ENCODE data around the gene MIB2. TPM values are rescaled to one million over a fixed set of nuclear protein-coding genes. Genes with fewer than 3 reads are reported as not detected.
"Not testable (repeated sequence)": the region's sequence is repeated elsewhere in the genome, so short reads cannot be mapped to it uniquely, and the experiment has no call there.

Gene MIB2
- 65.1 TPM for total RNA-seq

DNA sequence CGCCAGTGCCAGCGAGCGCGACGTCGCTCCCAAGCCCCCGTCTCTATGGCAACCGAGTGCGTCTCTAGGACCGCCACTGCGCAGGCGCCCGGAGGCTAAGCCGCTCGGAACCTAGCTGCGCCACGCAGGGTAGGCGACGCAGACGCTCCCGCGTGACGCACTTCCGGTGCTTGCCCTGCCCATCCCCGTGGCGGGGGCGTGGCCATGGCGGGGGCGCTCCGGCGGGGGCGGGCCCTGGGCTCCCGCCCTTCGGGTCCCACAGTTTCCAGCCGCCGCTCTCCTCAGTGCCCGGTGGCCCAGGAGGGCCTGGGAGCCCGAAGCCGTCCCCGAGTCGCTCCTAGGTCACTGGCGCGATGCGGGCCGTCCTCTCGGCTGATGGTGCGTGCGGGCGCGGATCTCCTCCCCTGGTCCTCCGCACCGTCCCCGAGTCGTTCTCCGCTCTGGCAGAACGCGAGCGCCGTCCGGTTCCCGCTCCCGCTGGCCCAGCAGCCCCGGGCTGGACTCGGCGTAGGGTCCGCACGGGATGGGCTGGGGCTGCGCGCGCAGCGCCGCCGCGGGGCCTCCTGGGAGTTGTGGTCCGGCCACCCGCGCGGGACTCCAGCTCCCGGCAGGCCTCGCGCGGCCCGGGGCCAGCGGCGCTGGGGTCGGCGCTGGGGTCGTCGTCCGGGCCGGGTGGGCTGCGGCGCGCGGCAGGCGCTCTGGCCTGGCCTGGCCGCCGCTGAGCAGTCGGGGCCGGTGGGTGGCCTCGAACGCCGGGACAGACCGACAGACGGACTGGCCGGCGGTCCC lies at the start of gene MIB2:
Gene MIB2, plus strand, starts transcription at position 245 of the 789 bp plus-strand sequence. CDS start 7,953 bp downstream, outside the sequence.
- ATAC-seq (peak; percentile 87), DNase-seq (ENCODE audit: low spot score) (peak; percentile 98)

DNA sequence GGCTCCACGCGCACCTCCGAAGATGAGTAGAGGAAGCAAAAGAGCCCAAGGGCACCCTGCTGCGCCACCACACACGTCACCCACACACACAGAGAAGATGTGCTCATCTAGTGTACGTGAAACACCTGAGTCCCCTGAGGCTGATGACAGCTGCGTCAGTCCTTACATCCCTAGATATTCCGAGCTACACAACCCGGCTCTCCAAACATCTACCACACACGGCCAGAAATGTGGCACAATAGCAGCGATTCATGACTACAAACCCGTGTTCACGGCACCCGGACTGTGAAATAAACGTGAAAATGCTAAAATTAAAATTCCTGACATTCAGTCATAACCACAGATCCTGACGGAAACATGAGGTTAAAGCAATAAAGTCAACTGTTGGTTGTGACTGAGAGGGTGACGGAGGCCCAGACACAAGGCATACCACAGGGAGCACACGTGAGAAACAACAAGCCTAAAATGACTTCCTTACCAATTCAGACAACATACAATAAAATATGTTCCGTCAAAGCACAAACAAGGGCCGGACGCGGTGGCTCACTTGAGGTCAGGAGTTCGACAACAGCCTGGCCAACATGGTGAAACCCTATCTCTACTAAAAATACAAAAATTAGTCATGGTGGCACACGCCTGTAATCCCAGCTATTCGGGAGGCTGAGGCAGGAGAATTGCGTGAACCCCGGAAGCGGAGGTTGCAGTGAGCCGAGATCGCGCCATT lies 48.0 kb upstream of the MIB2 start:
- no peak for DNase-seq (ENCODE audit: low spot score)
- ATAC-seq, result no peak

DNA sequence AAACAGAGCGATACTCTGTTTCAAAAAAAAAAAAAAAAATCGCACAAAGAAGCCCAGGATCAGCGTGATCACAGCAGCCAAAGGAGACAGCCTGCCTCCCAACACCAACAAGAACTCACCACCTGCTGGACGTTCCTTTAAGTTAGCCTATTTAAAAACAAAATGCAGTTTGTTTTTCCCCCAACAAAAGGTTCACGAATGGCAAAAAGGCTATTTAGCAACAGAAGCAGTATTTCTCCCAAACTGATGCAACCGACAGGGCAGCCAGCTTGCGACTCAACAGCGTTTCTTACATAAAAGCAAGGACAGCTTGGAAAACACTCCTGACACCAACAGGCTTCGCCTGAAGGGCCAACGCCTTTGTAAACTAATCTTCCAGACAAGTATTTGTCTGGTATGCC lies 47.4 kb upstream of the MIB2 start:
- ATAC-seq (no peak), DNase-seq (ENCODE audit: low spot score) (no peak)

DNA sequence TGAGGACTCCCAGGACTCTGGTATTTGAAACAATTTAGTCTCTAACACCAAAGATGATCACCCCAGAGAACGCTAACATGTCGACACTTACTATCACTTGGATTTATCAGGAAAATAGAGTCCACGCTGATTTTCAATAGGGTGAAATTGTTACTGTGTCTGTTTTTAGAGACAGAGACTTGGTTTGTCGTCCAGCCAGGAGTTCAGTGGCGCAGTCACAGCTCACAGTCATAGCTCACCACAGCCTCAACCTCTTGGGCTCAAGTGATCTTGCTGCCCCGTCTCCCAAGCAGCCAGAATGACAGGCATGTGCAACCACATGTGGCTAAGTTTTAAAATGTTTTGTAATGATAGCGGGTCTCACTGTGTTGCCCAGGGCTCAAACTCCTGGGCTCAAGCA lies 46.0 kb upstream of the MIB2 start:
- ATAC-seq, result no peak
- DNase-seq (ENCODE audit: low spot score), result no peak

DNA sequence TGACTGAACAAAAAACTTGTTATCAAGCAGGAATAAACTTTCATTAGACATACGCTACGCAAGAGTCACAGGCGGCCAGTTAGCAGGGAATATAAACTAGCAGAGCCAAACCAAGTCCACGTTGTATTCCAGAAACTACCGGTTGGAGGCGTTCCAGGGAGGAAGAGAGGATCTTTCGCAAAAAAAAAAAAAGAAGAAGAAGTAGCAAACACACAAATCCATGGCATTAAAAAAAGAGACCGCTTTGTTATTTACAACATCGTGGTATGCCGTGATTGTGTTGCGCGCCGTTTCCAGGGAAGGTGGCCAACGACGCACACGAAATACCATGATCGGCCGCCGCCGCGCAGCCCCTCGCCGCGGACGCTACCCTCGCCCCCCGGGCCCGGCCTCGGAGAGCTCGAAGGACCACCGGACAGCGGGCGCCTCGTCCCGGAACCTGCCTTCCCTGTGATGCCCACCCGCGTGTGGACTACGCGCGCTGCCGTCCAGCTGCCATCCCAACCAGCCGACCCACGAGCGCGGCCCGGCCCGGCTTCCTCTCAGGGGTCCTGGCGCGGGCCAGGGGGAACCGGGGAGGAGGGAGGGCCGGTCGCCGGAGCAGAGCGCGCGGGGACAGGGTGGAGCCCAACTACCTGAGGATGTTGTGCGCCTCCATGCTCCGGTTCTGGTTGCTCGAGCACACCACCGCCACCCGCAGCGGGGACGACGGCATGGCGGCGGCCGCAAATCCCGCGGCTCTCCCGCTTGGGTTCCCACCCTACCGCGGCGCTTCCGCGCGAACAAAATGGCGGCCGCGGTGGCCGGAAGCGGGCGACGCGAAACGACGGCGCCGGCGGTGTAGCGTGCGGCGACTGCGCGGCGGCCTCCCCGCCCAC lies 41.2 kb upstream of the MIB2 start:
- DNase-seq (ENCODE audit: low spot score) (no peak), ATAC-seq (peak; percentile 77)

DNA sequence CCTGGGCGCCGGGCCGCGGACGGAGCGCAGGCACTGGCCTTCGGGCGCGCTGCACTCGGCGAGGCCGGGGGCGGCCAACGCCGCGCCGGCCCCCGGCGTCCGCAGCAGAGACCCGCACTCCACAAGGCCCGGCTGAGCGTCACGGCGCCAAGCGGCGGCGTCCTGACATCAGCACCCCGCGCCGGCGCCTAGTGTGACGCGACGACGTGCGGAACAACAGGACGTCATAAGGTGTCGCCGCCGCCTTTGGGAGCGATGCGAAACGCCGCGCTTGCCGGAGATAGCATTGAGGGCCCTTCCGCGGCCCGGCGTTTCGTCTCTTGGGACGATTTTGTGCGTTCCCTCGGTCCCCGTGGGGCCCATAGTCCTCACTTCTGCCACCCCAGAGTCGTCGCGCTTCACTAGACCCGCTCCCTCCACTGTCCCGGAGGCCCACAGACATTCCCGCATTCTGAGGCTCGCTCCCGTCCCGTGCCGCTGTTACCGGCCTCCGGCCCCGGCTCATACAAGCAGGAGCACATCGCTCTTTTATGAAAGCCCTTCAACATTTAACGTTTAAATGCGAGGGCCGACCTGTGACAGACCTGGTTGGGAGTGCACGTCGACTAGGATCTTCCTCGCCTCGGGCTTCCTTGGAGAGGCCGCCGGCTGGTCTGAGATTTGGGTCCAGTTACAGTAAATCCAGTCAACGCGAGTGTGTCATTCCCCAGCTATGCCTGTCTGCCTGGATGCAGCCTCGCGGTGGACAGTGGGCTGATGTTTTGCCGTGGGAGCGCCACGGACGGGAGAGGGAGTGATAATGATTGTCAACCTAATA lies 40.4 kb upstream of the MIB2 start, which contains the start of gene SSU72:
Gene SSU72, minus strand, starts transcription at position 143 of the 817 bp plus-strand sequence. CDS start 306 bp downstream, outside the sequence.
- DNase-seq (ENCODE audit: low spot score) (peak; percentile 92), ATAC-seq (peak; percentile 85)

DNA sequence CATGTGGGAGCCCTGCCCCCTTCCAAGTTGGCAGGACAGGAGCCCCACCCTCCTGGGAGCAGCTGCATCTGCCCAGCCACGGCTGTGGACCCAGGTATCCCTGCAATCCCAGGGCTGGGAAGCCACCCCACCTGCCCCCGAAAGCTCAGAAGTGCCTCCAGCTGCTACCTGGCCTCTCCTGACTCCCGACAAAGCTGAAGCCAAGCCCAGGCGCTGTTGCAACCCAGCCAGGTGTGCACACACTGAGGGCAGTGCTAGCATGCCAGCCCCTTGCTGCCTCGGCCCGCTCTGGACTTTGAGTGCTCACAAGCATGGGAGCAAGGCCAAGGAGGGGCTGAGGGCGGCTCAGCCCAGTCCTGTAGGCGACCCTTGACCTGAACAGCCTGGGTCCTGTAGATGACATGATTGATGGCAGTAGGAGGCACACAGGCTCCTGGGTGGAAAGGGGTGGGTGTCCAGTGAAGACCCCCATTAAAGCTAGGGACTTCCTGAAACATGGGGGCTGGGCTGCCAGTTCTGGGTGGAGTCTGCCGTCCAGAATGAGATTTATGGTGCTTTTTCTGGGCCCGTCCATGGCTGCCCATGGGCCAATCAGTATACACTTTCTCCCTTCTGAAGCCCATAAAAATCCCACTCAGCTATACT lies 37.8 kb upstream of the MIB2 start:
- DNase-seq (ENCODE audit: low spot score) (no peak), ATAC-seq (peak; percentile 18)

DNA sequence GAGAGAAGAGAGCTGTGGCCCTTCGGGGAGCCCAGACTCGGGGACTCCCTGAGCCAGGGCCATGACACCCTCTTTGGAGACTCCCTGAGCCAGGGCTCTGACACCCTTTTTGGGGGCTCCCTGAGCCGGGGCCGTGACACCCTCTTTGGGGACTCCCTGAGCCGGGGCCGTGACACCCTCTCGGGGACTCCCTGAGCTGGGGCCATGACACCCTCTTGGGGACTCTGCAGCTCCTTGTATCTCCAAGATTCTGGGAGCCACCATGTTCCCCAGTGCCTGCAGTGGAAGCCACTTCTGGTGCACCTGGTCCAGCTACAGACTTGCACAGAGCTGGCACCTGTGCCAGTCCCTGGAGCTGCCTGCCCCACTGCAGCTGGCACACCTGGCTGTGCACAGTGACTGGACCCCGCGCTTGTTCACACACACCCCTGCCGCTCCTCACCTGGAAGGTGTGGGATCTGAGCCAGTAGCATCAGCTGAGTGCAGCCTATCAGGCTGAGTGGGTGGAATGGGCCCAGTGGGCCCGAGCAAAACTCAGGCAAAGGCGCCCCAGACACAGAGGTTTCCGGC lies 36.8 kb upstream of the MIB2 start:
- no peak for ATAC-seq
- DNase-seq (ENCODE audit: low spot score), result no peak

DNA sequence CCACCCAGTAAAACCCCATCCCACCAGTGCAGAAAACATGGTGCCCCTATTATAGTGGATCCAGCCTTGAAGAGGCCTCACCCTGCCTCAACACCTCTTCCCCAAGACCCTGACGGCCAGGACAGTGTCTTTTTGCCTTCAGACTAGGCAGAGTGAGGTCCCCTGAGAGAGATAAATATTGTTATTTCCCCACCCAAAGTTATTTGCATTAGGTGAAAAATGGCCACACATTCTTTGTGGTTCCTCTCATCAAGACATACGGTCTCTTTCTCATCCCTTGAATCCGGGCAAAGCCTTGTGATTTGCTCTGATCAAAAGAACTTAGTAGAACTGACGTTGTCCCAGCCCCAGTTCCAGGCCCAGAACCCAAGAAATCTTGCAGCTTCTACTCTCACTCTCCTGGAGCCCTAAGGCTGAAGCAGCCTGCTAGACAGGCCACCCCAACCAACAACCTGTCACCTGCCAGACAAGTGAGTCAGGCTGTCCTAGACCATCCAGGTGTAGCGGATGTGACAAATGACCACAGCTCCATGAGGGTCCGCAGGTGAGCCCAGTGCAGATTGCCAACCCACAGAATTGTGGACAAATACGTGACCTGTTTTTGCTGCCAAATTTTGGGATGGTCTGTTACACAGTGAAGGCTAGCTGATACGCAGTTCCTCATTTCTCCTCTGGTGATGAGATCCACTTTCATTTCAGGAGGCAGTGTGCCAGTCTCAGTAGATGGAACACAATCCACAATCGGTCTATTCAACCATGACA lies 32.5 kb upstream of the MIB2 start:
- DNase-seq (ENCODE audit: low spot score) (no peak), ATAC-seq (no peak)

DNA sequence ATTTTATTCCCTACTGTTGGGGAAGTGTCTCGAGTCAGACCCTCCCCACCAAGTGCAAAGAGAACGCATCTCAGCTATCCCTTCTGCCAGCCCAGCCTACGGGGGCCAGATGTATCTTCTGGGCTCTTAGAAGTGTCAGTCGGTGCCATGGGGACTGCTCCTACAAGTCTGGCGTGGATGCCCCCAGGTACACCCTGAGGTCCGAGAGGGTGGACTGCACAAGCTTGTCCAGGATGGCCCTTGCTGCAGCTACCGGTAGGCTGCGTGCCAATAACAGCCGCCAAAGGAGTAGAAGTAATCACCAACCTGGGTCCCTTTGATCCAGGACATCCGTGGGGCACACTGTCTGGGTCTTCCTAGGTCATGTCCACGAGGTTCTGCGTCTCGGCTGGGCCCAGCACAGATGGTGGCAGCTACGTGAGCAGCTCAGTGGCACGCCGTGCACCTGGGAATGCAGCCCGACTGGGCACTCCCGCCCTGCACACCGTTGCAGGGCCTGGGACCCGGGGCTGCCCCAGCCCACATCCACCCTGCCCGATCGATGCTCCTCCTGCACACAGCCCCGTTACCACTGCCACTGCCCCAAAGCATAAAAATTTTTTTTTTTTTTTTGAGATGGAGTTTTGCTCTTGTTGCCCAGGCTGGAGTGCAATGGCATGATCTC lies 31.8 kb upstream of the MIB2 start:
- no peak for ATAC-seq
- no peak for DNase-seq (ENCODE audit: low spot score)

DNA sequence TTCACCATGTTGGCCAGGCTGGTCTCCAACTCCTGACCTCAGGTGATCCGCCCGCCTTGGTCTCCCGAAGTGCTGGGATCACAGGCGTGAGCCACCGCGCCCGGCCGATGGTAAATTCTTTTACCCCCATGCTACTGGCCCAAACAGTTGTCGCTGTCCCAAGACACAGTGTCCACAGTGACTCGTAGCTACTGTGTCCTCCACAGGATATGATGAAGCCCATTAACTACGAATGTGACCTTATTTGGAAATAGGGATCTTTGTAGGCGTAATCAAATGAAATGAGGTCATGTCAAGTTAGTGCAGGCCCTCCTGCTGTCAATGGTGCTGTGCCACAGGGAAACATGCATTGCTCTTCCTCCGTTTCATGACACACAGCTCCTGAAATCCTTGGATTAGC lies 23.8 kb upstream of the MIB2 start:
- no peak for ATAC-seq

DNA sequence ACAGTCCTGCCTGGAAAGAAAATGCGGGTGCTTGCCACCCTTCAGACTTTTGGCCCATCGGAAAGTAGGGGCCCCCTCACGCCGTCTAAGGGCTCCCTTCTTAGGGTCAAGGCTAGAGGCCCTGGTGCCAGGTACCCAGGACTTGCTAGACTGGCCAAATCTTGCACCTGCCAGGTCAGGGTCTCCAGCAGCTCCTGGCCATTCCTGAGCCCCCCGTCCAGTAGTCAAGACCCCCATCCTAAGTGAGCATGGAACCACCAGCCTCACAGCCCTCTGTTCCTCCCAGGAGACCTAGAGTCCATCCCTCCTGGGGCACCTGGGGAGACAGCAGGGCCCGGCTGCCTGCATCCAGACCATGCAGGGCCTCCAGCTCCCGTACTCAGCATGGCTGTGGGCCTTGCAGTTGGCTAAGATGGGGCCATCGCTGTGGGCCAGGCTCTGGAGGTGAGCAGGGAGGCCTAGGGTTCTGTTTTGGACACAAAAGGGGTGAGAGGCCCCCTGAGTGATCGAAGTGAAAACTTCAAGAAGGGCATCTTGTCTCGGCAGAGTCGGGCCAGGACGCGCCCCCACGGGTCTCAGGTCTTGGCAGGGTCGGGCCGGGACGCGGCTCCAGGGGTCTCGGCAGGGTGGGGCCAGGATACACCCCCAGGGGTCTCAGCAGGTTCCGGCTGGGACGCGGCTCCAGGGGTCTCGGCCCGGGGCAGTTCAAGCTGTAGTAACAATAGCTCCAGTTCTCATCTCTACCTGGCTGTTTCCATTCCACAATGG lies 21.3 kb upstream of the MIB2 start:
- no peak for ATAC-seq

More for the DNA sequence above, 23.8 kb upstream of the MIB2 start:
- no peak for DNase-seq (ENCODE audit: low spot score)

DNA sequence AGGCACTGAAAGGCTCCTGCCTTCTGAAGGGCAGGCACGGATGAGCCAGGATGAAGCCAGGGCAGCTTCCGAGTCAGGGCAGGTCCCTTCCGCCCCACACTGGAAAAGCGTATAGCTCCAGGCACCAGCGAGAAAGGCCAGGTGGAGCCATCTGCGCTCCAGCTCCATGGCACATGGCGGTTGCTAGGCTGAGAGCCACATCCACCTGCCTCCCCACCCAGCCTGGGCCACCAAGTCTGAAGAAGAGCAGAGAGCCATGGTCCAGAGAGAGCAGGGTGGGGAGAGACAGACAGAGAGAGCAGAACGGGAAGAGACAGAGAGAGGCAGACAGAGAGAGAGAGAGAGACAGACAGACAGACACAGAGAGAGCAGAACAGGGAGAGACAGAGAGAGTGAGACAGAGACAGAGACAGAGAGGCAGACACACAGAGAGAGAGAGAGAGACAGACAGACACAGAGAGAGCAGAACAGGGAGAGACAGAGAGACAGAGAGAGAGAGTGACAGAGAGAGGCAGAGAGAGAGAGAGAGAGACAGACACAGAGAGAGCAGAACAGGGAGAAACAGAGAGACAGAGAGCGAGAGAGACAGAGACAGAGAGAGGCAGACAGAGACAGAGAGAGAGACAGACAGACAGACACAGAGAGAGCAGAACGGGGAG lies 20.6 kb upstream of the MIB2 start:
- no peak for ATAC-seq
- no peak for DNase-seq (ENCODE audit: low spot score)

More for the DNA sequence above, 21.3 kb upstream of the MIB2 start:
- no peak for DNase-seq (ENCODE audit: low spot score)

DNA sequence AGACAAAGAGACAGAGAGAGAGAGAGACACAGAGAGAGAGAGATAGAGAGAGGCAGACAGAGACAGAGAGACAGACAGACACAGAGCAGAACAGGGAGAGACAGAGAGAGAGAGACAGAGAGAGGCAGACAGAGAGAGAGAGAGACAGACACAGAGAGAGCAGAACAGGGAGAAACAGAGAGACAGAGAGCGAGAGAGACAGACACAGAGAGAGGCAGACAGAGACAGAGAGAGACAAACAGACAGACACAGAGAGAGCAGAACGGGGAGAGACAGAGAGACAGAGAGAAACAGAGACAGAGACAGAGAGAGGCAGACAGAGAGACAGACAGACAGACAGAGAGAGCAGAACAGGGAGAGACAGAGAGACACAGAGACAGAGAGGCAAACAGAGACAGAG lies 20.0 kb upstream of the MIB2 start:
- not testable (repeated sequence) for DNase-seq (ENCODE audit: low spot score); ATAC-seq

DNA sequence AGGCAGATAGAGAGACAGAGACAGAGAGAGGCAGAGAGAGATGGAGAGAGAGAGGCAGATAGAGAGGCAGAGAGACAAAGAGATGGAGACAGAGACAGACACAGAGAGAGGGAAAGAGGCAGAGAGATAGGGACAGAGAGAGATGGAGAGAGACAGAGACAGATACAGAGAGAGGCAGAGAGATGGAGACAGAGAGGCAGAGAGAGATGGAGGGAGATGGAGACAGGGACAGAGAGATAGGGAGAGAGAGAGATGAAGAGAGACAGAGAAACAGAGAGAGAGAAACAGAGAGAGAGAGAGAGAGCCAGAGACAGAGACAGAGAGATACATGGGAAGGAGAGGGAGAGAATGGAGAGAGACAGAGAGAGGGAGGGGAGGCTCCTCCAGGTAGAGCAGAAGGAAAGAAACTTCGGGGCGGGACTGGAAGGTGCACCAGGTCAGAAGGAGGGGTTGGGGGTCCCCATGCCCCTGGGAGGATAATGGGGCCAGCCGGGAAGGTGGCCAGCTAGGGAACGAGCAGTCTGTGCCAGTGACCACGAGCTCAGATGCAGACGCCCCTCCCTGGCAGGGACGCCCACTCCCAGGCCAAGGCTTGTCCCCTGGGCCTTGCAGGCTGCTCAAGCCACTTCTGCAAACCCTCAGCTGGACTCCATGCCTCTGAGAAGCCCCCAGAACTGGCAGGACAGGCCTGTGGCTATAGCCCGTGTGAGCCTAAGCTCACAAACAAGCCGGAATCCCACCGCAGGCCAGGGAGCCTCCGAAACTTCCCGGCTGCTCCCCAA lies 18.6 kb upstream of the MIB2 start:
- ATAC-seq (no peak), DNase-seq (ENCODE audit: low spot score) (no peak)

All from left lobe of liver (tissue), 2 donors.